NT2/D1 (cell line): Measurements from ENCODE around the gene PHYHIPL.

Experiments used
- DNase-seq: peaks from one replicate; pipeline ENCODE4 v3.0.0-alpha.2; 2011; ENCODE audit warnings: low read depth, low spot score
- H3K27me3 ChIP-seq: 2 replicates; pipeline ENCODE4 v1.6.0; 2011; ENCODE audit warnings: mild to moderate bottlenecking; ENCODE audit not compliant: insufficient read length, insufficient read depth
- H3K36me3 ChIP-seq: 2 replicates; pipeline ENCODE4 v1.6.1; 2011; ENCODE audit warnings: mild to moderate bottlenecking, low read length, mixed read lengths; ENCODE audit not compliant: insufficient read depth, insufficient read length
- H3K4me1 ChIP-seq: 2 replicates; pipeline ENCODE4 v1.5.1; 2011; ENCODE audit not compliant: insufficient read depth, insufficient read length
- H3K4me3 ChIP-seq: 2 replicates; pipeline ENCODE4 v1.5.1; 2011; ENCODE audit warnings: low read depth; ENCODE audit not compliant: insufficient read length
- H3K9ac ChIP-seq: 2 replicates; pipeline ENCODE4 v1.6.0; 2011; ENCODE audit warnings: low read depth; ENCODE audit not compliant: insufficient read length
- H3K9me3 ChIP-seq: 2 replicates; pipeline ENCODE4 v1.5.1; 2011; ENCODE audit warnings: mild to moderate bottlenecking, low read length; ENCODE audit not compliant: insufficient read depth
- SUZ12 ChIP-seq: IDR thresholded peaks from 2 replicates; pipeline ENCODE4 v1.6.1; 2011; ENCODE audit not compliant: insufficient read length, insufficient read depth; ENCODE audit errors: extremely low read depth
- YY1 ChIP-seq: IDR thresholded peaks from 2 replicates; pipeline ENCODE4 v1.6.1; 2011; ENCODE audit not compliant: insufficient read length, insufficient read depth
- ZNF274 ChIP-seq: IDR thresholded peaks from 2 replicates; pipeline ENCODE4 v1.6.1; 2011; ENCODE audit warnings: mild to moderate bottlenecking, low read depth, low read length

The PHYHIPL gene

DNA sequence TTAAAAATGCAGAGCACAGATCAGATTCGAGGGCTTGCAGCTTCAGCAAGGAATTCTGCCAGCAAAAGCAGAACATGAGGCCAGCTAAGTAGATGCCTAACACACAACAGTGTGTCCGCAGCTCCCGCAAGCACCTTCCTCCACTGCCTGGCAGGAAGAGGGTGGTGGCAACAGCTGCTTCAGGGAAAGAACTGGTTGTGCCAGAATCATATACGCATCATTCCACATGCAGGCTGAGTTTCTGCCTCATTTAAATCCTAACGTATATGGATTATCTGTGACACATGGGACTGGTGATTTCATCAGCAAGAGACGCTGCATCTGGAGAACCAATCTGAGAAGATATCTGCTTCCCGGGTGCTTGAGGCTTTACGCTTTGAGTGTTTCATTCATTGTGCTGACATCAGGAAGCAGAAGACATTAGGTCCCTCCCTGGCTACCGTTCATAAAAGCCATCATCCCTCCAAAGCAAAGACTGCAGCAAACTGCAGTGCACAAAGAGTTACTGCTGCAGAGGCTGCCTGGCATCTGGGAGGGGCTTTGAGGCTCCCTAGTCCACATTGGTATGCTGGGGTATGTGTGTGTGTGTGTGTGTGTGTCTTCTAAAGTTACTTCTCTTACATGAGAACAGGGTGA, 107.1 kb downstream of the PHYHIPL start:
- Histone ChIP-seq H3K4me3 (no peak overlapping the region), H3K4me1 (peaks cover 3% of the 10 kb centered on the region), H3K9ac (no peak overlapping the region), H3K27me3 (no peaks in the 10 kb centered on the region), H3K36me3 (no peaks in the 10 kb centered on the region), H3K9me3 (no peaks in the 10 kb centered on the region)
- peak; percentile 15 for DNase-seq
- TF ChIP-seq YY1: no peak
- no peak for TF ChIP-seq ZNF274
- no peak for TF ChIP-seq SUZ12

DNA sequence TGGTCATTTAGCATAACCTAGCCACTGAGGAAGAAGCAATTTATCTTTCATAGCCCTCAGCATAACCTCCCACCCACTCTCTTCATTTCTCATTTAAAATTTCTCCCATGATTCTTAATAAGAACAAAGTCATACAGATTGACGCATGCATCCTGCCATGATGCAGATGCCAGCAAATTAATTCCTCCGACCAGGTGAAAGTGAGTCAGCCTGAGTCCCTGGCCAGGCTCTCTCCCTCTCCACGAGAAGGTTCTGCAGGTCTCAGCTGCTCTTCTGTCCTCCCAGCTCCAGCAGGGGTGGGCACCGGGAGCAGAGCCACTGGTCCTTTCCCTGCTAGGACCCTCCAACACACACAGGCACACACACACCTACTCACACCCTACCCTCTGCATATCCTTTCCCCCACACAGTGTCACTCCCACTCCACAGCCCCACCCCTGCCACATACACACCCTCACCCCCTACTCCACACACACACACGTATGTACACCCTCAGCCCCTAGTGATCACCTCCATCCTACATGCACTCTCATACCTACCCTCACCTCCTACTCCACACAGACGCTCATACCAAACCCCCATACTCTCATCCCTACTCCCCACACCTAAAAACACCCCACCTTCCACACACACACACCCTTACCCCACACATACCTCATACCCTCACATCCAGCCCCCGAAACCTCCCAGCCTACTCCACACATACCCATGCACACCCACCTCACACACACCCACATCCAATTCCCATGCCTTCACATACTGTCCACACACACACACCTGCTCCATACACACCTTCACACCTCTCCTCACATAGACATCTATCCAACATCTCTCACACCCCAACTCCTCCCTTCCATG, 107.9 kb downstream of the PHYHIPL start:
- Histone ChIP-seq H3K9me3 (no peaks in the 10 kb centered on the region), H3K9ac (no peak overlapping the region), H3K27me3 (no peaks in the 10 kb centered on the region), H3K4me3 (no peak overlapping the region), H3K4me1 (peaks cover 3% of the 10 kb centered on the region), H3K36me3 (no peaks in the 10 kb centered on the region)
- TF ChIP-seq YY1: no peak
- TF ChIP-seq SUZ12: no peak
- no peak for TF ChIP-seq ZNF274
- DNase-seq: no peak

DNA sequence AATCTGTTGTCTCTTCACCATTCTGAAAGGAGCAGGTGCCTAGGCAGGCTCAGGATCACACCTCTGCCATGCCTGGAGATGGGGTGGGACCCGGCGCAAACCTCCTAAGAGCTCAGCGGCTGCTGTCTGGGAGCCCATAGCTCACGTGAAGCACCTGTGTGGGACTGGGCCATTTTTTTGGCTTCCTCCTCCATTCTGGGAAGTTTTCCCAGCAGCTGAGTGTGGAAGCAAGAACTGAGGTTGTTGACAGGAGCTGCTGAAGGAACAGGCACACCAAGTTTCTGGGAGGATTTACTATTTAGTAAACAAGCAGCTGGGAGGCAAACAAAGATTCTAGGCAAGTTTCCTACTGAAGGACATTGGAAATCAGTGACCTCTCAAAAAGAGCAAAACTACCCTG, 108.6 kb downstream of the PHYHIPL start:
- no peaks in the 10 kb centered on the region for H3K9me3 ChIP-seq
- DNase-seq: no peak
- no peak overlapping the region for H3K4me3 ChIP-seq
- H3K27me3 ChIP-seq: no peaks in the 10 kb centered on the region
- no peak for TF ChIP-seq SUZ12
- no peak for TF ChIP-seq YY1
- no peak for TF ChIP-seq ZNF274
- H3K4me1 ChIP-seq: peaks cover 3% of the 10 kb centered on the region
- H3K9ac ChIP-seq: no peak overlapping the region
- H3K36me3 ChIP-seq: no peaks in the 10 kb centered on the region

DNA sequence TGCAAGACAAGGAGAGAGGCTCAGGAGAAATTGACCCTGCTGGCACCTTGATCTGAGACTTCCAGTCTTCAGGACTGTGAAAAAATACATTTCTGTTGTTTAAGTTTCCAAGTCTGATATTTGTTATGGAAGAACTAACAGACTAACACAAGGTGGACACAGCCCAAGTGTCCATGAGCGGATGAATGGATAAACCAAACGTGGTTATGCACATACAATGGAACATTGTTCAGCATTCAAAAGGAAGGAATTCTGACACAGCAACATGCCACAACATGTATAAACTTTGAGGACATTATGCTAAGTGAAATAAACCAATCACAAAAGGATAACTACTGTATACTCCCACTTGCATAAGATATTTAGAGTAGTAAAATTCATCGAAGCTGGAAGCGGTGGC, 109.4 kb downstream of the PHYHIPL start:
- no peak for TF ChIP-seq ZNF274
- no peak for TF ChIP-seq YY1
- no peak for TF ChIP-seq SUZ12
- peaks cover 3% of the 10 kb centered on the region for H3K4me1 ChIP-seq
- H3K4me3 ChIP-seq: no peak overlapping the region
- no peaks in the 10 kb centered on the region for H3K27me3 ChIP-seq
- no peaks in the 10 kb centered on the region for H3K9me3 ChIP-seq
- no peak for DNase-seq
- no peak overlapping the region for H3K9ac ChIP-seq
- H3K36me3 ChIP-seq: no peaks in the 10 kb centered on the region

DNA sequence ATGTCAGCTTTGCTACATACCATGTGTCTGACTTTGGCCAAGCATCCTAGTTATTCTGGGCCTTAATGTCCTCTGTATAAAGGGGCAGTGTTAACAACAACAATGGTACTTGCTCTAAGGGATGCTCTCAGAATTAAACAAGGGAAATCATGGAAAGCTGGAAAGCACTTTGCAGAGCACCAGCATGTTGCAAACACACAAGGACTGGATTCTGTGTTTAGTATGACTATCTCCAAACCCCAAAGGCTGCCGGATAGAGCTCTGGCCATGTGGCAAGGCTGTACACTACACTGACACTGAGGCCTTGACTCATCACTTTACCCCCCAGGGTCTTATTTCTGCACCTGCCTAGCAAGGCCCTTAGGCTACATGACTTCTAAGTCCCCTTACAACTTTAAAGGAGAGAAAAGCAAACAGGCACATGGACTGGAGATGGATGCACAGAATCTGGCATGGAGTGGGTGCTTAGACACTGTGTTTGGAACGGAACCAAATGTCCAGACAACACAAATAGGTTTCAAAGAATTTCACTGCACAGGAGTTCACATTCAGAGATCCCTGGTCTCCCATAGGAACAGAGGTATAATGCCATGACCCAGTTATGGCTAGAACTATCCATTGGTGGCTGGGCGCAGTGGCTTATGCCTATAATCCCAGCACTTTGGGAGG, 111.3 kb downstream of the PHYHIPL start:
- Histone ChIP-seq H3K27me3 (no peaks in the 10 kb centered on the region), H3K4me3 (no peak overlapping the region), H3K9me3 (no peaks in the 10 kb centered on the region), H3K36me3 (no peaks in the 10 kb centered on the region), H3K4me1 (peaks cover 3% of the 10 kb centered on the region), H3K9ac (no peak overlapping the region)
- no peak for TF ChIP-seq YY1
- no peak for TF ChIP-seq ZNF274
- no peak for TF ChIP-seq SUZ12
- DNase-seq: no peak

DNA sequence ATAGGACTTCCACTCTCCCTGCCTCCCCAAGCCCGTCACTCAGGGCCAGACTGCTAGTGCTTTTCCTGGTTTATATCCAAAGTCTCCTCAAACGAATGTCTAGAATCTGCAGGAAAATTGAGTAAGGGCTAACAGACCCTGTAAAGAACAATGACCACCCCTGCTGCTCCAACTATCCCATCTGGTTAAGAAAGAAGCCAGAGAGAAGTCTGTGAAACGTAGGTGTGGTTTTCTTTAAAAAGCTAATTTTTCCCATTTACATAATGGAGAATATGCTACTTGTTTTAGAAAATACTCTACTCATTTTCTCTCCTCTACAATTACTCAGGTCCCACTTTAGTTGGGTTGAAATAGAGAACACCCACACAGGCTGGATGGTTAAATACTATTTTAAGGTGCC, 113.4 kb downstream of the PHYHIPL start:
- Histone ChIP-seq H3K27me3 (no peaks in the 10 kb centered on the region), H3K4me1 (no peaks in the 10 kb centered on the region), H3K4me3 (no peak overlapping the region), H3K36me3 (no peaks in the 10 kb centered on the region), H3K9me3 (no peaks in the 10 kb centered on the region), H3K9ac (no peak overlapping the region)
- no peak for TF ChIP-seq YY1
- no peak for TF ChIP-seq SUZ12
- DNase-seq: peak; percentile 11

DNA sequence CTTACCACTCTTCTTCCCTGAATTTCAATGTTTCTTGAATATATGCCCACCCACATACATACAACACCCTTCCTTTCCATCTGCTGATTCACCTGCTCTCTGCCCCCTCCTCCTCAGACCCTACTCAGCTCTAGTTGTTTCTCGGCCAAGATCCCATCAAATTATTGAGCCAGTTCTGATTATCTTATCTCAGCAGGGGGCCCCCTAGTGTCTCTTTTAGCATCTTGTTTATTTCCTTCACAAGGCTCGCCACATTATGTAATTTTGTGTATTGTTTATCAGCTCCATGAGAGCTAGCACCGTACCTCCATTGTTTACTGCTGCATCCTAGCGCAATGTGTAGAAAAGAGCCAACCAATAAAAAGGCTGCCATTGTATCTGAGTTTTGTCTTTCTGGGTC, 114.0 kb downstream of the PHYHIPL start:
- no peaks in the 10 kb centered on the region for H3K9me3 ChIP-seq
- H3K4me3 ChIP-seq: no peak overlapping the region
- H3K9ac ChIP-seq: no peak overlapping the region
- no peaks in the 10 kb centered on the region for H3K4me1 ChIP-seq
- no peaks in the 10 kb centered on the region for H3K36me3 ChIP-seq
- TF ChIP-seq SUZ12 (no peak), ZNF274 (no peak), YY1 (no peak)
- no peaks in the 10 kb centered on the region for H3K27me3 ChIP-seq
- no peak for DNase-seq
